Mesendoderm (in vitro differentiated cells): ENCODE results near the gene ANKS1A.

ENCODE experiments used
- DNase-seq: peaks from one replicate; pipeline ENCODE4 v3.0.0; 2013
- H2AK5ac ChIP-seq: 2 replicates; pipeline ENCODE4 v1.6.1; 2013; ENCODE audit warnings: low read length, inconsistent platforms
- H2BK120ac ChIP-seq: 2 replicates; pipeline ENCODE4 v1.6.1; 2013; ENCODE audit warnings: low read depth, mild to moderate bottlenecking, low read length, moderate library complexity, mixed read lengths
- H2BK15ac ChIP-seq: replicated peaks from 2 replicates; pipeline ENCODE4 v1.6.1; 2013; ENCODE audit warnings: low read depth, mild to moderate bottlenecking, moderate library complexity
- H2BK5ac ChIP-seq: 2 replicates; pipeline ENCODE4 v1.6.1; 2013; ENCODE audit warnings: low read length, inconsistent platforms
- H3K18ac ChIP-seq: 2 replicates; pipeline ENCODE4 v1.6.1; 2013; ENCODE audit warnings: mild to moderate bottlenecking, low read length, mixed read lengths
- H3K23ac ChIP-seq: one replicate; pipeline ENCODE4 v1.6.1; 2013; ENCODE audit warnings: low read length
- H3K27ac ChIP-seq: 2 replicates; pipeline ENCODE4 v1.5.1; 2013; ENCODE audit warnings: low read depth, mild to moderate bottlenecking, inconsistent platforms, low read length, moderate library complexity
- H3K27me3 ChIP-seq: 2 replicates; pipeline ENCODE4 v1.6.1; 2013; ENCODE audit warnings: low read length, control low read depth, mild to moderate bottlenecking, inconsistent platforms; ENCODE audit not compliant: insufficient read depth, poor library complexity
- H3K36me3 ChIP-seq: 2 replicates; pipeline ENCODE4 v1.6.1; 2013; ENCODE audit warnings: low read length, inconsistent platforms; ENCODE audit not compliant: control insufficient read depth, insufficient read depth
- H3K4ac ChIP-seq: one replicate; pipeline ENCODE4 v1.6.1; 2013; ENCODE audit warnings: low read depth, mild to moderate bottlenecking, low read length, moderate library complexity
- H3K4me1 ChIP-seq: 2 replicates; pipeline ENCODE4 v1.6.1; 2013; ENCODE audit warnings: low read depth, low read length, inconsistent platforms; ENCODE audit not compliant: control insufficient read depth
- H3K4me2 ChIP-seq: 2 replicates; pipeline ENCODE4 v1.6.1; 2013; ENCODE audit warnings: low read length
- H3K4me3 ChIP-seq: 2 replicates; pipeline ENCODE4 v1.5.1; 2013; ENCODE audit warnings: mild to moderate bottlenecking, low read length
- H3K56ac ChIP-seq: one replicate; pipeline ENCODE4 v1.6.1; 2013; ENCODE audit warnings: low read length
- H3K79me1 ChIP-seq: 2 replicates; pipeline ENCODE4 v1.6.1; 2013; ENCODE audit warnings: low read length, inconsistent platforms
- H3K79me2 ChIP-seq: 2 replicates; pipeline ENCODE4 v1.6.1; 2013; ENCODE audit warnings: mild to moderate bottlenecking, low read length; ENCODE audit not compliant: control insufficient read depth, insufficient read depth
- H3K9ac ChIP-seq: 2 replicates; pipeline ENCODE4 v1.6.1; 2013; ENCODE audit warnings: low read length, inconsistent platforms
- H4K5ac ChIP-seq: one replicate; pipeline ENCODE4 v1.6.1; 2013; ENCODE audit warnings: low read length
- H4K8ac ChIP-seq: one replicate; pipeline ENCODE4 v1.6.1; 2013; ENCODE audit warnings: low read depth, mild to moderate bottlenecking, control low read depth, low read length, moderate library complexity
- WGBS: extraction: QIAGEN DNeasy Blood & Tissue Kit; methylation state at CpG from one replicate; pipeline ENCODE4 v1.1.7; 2013; ENCODE audit warnings: low lambda C conversion rate, missing lambda C conversion rate; ENCODE audit not compliant: insufficient coverage; ENCODE audit errors: extremely low coverage; 5-methylcytosine and 5-hydroxymethylcytosine counted together

ANKS1A gene

DNA sequence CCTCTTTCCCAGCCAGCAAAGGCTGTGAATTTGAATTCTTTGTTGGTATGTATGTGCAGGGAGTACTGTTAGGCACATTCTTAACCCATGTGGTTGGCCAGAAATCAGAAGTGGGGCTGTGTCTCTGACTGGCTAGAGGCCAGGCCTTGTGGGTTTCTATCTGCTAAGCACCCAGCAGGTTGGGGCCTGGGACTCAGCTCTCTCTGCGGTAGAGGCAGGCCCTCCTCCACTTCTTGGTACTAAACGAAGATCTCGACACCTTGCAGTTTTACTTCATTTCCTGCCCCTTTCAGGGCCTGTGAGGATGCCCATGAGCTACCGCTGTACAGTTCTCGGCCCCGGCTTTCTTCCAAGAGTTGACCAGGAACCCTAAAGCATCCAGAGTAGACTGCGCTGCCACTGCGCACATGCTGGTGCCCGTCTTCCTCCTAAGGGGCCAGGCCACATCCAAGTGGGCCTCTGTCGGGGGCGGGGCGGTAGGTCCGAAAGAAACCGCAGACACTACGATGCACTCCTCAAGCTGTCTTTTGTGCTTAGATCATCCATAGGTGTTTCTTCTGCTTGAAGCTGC is 201.0 kb downstream of the ANKS1A start:
- Histone ChIP-seq H3K9ac (no peak overlapping the region), H3K4me2 (no peak overlapping the region), H3K27me3 (no peaks in the 10 kb centered on the region), H4K8ac (no peak overlapping the region), H3K4me1 (no peaks in the 10 kb centered on the region), H3K79me2 (no peaks in the 10 kb centered on the region), H2BK5ac (no peak overlapping the region), H3K56ac (no peak overlapping the region), H3K27ac (no peak overlapping the region), H3K18ac (no peak overlapping the region), H3K79me1 (no peaks in the 10 kb centered on the region), H4K5ac (no peak overlapping the region), H3K23ac (no peak overlapping the region), H2BK120ac (no peak overlapping the region), H2AK5ac (no peak overlapping the region), H3K4ac (no peak overlapping the region), H3K36me3 (peaks cover 6% of the 10 kb centered on the region), H3K4me3 (no peak overlapping the region), H2BK15ac (no peak overlapping the region)
- no peak for DNase-seq
- WGBS: no CpG with 5 or more reads among the region's 15 CpGs

DNA sequence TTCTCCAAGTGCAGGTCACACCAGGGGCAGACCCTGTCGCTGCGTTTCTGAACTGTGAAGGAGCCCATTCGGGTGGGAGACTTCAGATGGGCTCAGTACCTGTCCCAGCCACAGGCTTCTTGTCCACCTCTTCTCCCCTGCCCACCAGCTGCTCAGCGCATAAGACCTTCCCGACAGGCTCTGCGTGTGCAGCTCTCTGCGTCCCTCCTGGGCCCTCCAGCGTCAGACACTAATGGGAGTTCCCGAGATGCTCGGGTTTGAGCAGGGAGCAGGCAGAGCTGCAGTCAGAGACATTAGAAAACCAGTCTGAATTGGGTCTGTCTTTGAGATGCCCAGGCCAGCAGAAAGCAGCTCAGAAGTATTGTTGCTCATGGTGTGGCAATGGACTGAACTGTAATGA is 201.7 kb downstream of the ANKS1A start:
- Histone ChIP-seq H3K18ac (no peak overlapping the region), H2BK5ac (no peak overlapping the region), H2AK5ac (no peak overlapping the region), H3K4me2 (no peak overlapping the region), H4K5ac (no peak overlapping the region), H3K4ac (no peak overlapping the region), H2BK120ac (no peak overlapping the region), H3K27ac (no peak overlapping the region), H3K4me3 (no peak overlapping the region), H3K23ac (no peak overlapping the region), H3K36me3 (peaks cover 5% of the 10 kb centered on the region), H3K79me2 (no peaks in the 10 kb centered on the region), H3K27me3 (no peaks in the 10 kb centered on the region), H3K79me1 (no peaks in the 10 kb centered on the region), H3K4me1 (no peaks in the 10 kb centered on the region), H4K8ac (no peak overlapping the region), H3K9ac (no peak overlapping the region), H3K56ac (no peak overlapping the region), H2BK15ac (no peak overlapping the region)
- no peak for DNase-seq
- WGBS: no CpG with 5 or more reads among the region's 10 CpGs

DNA sequence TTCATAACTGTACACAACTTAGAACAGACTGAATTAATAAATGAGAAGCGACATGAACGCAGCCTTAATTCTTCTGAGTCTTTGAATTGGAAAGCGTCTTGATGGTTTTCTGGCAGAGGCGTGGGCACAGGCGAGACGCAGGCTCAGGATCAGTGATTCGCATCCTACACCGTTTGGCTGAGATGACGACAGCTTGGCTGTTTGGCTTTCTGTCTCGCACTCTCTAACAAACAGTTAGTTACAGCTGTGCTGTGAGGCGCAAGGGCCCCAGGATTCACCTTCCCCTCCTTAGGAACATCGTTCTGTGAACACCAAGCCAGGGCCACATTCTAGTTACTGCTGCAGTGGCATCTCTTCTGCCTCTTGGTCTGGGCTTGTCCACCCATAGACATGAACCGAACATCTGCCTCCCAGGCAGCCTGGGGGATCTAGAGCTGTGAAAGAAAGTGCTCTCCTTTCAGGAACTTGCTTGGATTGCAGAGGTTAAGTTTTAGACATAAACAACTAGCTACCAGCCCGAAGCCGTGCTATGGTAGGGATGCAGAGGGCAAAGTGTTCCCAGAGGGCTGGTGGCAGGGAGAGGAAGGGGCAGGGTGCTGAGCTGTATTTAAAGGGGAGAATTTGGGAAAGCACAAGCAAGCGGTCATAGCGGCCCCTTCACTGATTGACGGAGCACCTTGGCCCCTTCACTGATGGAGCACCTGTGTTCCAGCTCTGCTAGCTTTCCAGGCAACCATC is 202.5 kb downstream of the ANKS1A start:
- Histone ChIP-seq H3K4me3 (no peak overlapping the region), H3K23ac (no peak overlapping the region), H3K18ac (no peak overlapping the region), H3K27me3 (no peaks in the 10 kb centered on the region), H3K79me1 (no peaks in the 10 kb centered on the region), H2AK5ac (no peak overlapping the region), H3K4ac (no peak overlapping the region), H3K36me3 (peaks cover 5% of the 10 kb centered on the region), H3K4me2 (no peak overlapping the region), H3K27ac (no peak overlapping the region), H2BK15ac (no peak overlapping the region), H3K9ac (no peak overlapping the region), H2BK5ac (no peak overlapping the region), H4K5ac (no peak overlapping the region), H3K4me1 (no peaks in the 10 kb centered on the region), H2BK120ac (no peak overlapping the region), H3K79me2 (no peaks in the 10 kb centered on the region), H3K56ac (no peak overlapping the region), H4K8ac (no peak overlapping the region)
- no peak for DNase-seq
- WGBS: no CpG with 5 or more reads among the region's 18 CpGs

DNA sequence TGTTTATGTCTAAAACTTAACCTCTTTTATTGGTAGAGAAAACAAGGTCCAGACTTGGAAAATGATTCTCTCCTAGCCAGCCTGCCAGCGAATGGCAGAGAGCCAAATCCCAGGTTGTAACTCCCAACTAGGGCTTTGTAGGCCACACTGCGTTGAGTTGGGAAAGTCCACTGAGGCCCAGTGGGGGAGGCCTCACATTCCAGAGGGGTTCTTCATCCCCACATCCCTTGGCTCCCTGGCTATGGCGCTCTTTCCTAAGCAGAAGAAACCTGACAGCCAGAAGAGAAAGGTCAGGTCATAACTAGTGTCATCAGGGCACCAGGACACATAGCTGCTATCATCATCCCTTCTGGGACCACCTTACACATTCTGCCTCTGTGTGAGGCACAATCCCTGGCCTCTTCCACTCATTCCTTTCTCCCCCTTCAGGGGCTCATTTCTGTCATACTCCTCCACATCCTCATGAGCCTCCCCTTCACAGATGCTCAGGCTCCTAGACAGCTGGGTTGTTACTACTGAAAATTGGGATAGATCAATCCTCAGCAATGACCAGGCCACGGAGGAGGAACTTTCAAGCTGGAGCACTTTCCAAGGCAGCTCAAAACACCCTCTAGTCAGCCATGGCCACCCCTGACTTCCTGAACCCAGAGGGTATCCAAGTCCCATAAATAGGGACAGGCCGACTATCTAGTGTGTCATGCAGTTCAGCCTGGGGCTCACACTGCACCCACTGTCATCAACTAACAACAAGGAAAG is 203.5 kb downstream of the ANKS1A start:
- no peaks in the 10 kb centered on the region for H3K79me1 ChIP-seq
- no peak overlapping the region for H4K5ac ChIP-seq
- peaks cover 3% of the 10 kb centered on the region for H3K36me3 ChIP-seq
- H3K23ac ChIP-seq: no peak overlapping the region
- H3K27me3 ChIP-seq: no peaks in the 10 kb centered on the region
- H3K9ac ChIP-seq: no peak overlapping the region
- H3K79me2 ChIP-seq: no peaks in the 10 kb centered on the region
- no peak overlapping the region for H2BK120ac ChIP-seq
- no peak overlapping the region for H3K4me3 ChIP-seq
- H4K8ac ChIP-seq: no peak overlapping the region
- no peak overlapping the region for H3K18ac ChIP-seq
- no CpG with 5 or more reads among the region's 5 CpGs for WGBS
- H3K27ac ChIP-seq: no peak overlapping the region
- no peaks in the 10 kb centered on the region for H3K4me1 ChIP-seq
- no peak overlapping the region for H2AK5ac ChIP-seq
- peak overlapping the region; percentile 46 for H3K56ac ChIP-seq
- H3K4me2 ChIP-seq: no peak overlapping the region
- no peak for DNase-seq
- H3K4ac ChIP-seq: no peak overlapping the region
- H2BK15ac ChIP-seq: no peak overlapping the region
- H2BK5ac ChIP-seq: no peak overlapping the region

DNA sequence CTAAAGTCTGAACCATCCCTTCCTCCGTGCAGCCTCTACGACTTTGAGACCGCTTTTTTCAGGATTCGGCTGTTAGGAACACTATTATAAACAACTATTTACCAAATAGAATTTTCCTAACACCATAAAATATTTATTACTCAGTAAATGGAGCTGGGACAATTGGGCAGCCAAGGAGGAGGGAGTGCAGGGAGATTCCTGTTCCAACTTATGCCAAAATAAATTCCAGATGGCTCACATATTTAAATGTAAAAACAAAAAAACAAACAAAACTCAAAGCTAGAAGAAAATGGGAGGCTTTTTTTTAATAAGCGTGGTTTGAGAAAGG is 204.0 kb downstream of the ANKS1A start:
- no peak overlapping the region for H2BK15ac ChIP-seq
- no CpG with 5 or more reads among the region's 5 CpGs for WGBS
- no peak overlapping the region for H4K5ac ChIP-seq
- no peak overlapping the region for H2BK5ac ChIP-seq
- no peak overlapping the region for H3K9ac ChIP-seq
- H3K23ac ChIP-seq: no peak overlapping the region
- H4K8ac ChIP-seq: no peak overlapping the region
- no peak overlapping the region for H3K27ac ChIP-seq
- no peak overlapping the region for H3K4ac ChIP-seq
- peaks cover 3% of the 10 kb centered on the region for H3K36me3 ChIP-seq
- no peak overlapping the region for H3K18ac ChIP-seq
- no peak overlapping the region for H3K4me3 ChIP-seq
- H3K4me2 ChIP-seq: no peak overlapping the region
- H2BK120ac ChIP-seq: no peak overlapping the region
- no peak for DNase-seq
- no peak overlapping the region for H2AK5ac ChIP-seq
- H3K4me1 ChIP-seq: no peaks in the 10 kb centered on the region
- H3K56ac ChIP-seq: peak overlapping the region; percentile 46
- no peaks in the 10 kb centered on the region for H3K79me1 ChIP-seq
- no peaks in the 10 kb centered on the region for H3K27me3 ChIP-seq
- H3K79me2 ChIP-seq: no peaks in the 10 kb centered on the region
